K562 (cell line): ENCODE data around the gene XPA. TPM values are rescaled to one million over a fixed set of nuclear protein-coding genes. Genes with fewer than 3 reads are reported as not detected.

Experiments
- ATAC-seq: fragments of 200-7000 bp; cut with Tn5 transposase; 3 replicates; pipeline ENCODE4 v1.9.1; 2020; ENCODE audit warnings: moderate library complexity
- BruUV-seq: library from RNA; stranded (reverse); fragments of 400-500 nt; replicated peaks from 2 replicates; lab custom pipeline; 2021; lab: Mats Ljungman, UMichigan
- CTCF ChIA-PET: fragments of 300-600 bp; formaldehyde crosslinking; extraction: SDS; loops from one replicate; lab custom pipeline; 2021; ENCODE audit warnings: low intra/inter-chr PET ratio; lab: Yijun Ruan, JAX
- POLR2A ChIA-PET: fragments of 300-600, 350-650 bp; sonication (Branson Sonifier 250); formaldehyde crosslinking; extraction: SDS; loops from one replicate; lab custom pipeline; 2021; ENCODE audit warnings: antibody characterized with exemption, inconsistent platforms; lab: Yijun Ruan, JAX
- DNase-seq, 4 experiments: peaks; one replicate each; pipeline versions ENCODE4 v3.0.0 to v3.0.0-alpha.2; 2011 to 2018; ENCODE audit warnings: low spot score in 3 of 4, mixed read lengths in 3 of 4; ENCODE audit errors: extremely low read depth in 1 of 4
- FAIRE-seq: peaks from 2 replicates; lab custom pipeline; 2011; peaks lifted over from hg19 to GRCh38; lab: Jason Lieb, UNC
- H2AFZ ChIP-seq: 2 replicates; pipeline ENCODE4 v1.6.0; 2011; ENCODE audit warnings: low read depth, low read length, control low read depth, inconsistent platforms
- H3K27ac ChIP-seq: fragments of 200-600 bp; 3 replicates; pipeline ENCODE4 v1.8.0; 2011; ENCODE audit warnings: low read depth, mild to moderate bottlenecking, control low read depth, inconsistent platforms, low read length, moderate library complexity, mixed read lengths; ENCODE audit errors: extremely low read depth
- H3K27me3 ChIP-seq, 2 experiments: fragments of 300-600 bp in 1 of 2; 2 replicates in 1 of 2; 3 replicates in 1 of 2; pipeline versions ENCODE4 v1.6.0 to v1.8.0; 2011; ENCODE audit warnings: inconsistent platforms in 2 of 2, low read length in 2 of 2, mild to moderate bottlenecking in 1 of 2, mixed read lengths in 1 of 2, moderate library complexity in 1 of 2; ENCODE audit not compliant: control insufficient read depth in 2 of 2, insufficient read depth in 2 of 2
- H3K36me3 ChIP-seq: fragments of 300-600 bp; 3 replicates; pipeline ENCODE4 v1.8.0; 2011; ENCODE audit warnings: mild to moderate bottlenecking, low read length, inconsistent platforms; ENCODE audit not compliant: control insufficient read depth, insufficient read depth
- H3K4me1 ChIP-seq, 2 experiments: fragments of 200-600 bp in 1 of 2; replicated peaks in 1 of 2; 2 replicates in 1 of 2; 3 replicates in 1 of 2; pipeline versions ENCODE4 v1.5.1 to v1.8.0; 2011; ENCODE audit warnings: inconsistent platforms in 2 of 2, low read length in 2 of 2, mild to moderate bottlenecking in 1 of 2, mixed read lengths in 1 of 2, moderate library complexity in 1 of 2; ENCODE audit not compliant: control insufficient read depth in 2 of 2, insufficient read depth in 2 of 2
- H3K4me2 ChIP-seq: 2 replicates; pipeline ENCODE4 v1.6.1; 2011; ENCODE audit warnings: low read length, control low read depth, inconsistent platforms, mixed read lengths; ENCODE audit not compliant: insufficient read depth
- H3K4me3 ChIP-seq: fragments of 200-600 bp; sonication (generic), shearing (Covaris generic); 2 replicates; pipeline ENCODE4 v1.5.1; 2016; ENCODE audit warnings: control low read depth, inconsistent platforms
- H3K79me2 ChIP-seq: fragments of 200-600 bp; 3 replicates; pipeline ENCODE4 v1.8.0; 2011; ENCODE audit warnings: low read length, inconsistent platforms; ENCODE audit not compliant: control insufficient read depth, insufficient read depth
- H3K9ac ChIP-seq, 2 experiments: 2 replicates each; pipeline versions ENCODE4 v1.6.0 to v1.6.1; 2011; ENCODE audit warnings: low read depth in 2 of 2, low read length in 2 of 2, control low read depth in 1 of 2, inconsistent platforms in 1 of 2, mild to moderate bottlenecking in 1 of 2, mixed read lengths in 1 of 2; ENCODE audit not compliant: insufficient read depth in 1 of 2
- H3K9me1 ChIP-seq: one replicate; pipeline ENCODE4 v1.6.0; 2011; ENCODE audit warnings: inconsistent platforms, mild to moderate bottlenecking, low read length, moderate library complexity; ENCODE audit not compliant: control insufficient read depth, insufficient read depth
- H3K9me3 ChIP-seq: replicated peaks from 2 replicates; pipeline ENCODE4 v1.5.1; 2011; ENCODE audit warnings: low read depth, low read length, inconsistent platforms; ENCODE audit not compliant: control insufficient read depth, insufficient read depth
- H4K20me1 ChIP-seq: replicated peaks from 2 replicates; pipeline ENCODE4 v1.6.1; 2011; ENCODE audit warnings: low read length, inconsistent platforms, mixed read lengths; ENCODE audit not compliant: control insufficient read depth, insufficient read depth
- AFF1 ChIP-seq, 2 experiments: fragments of 450-650 bp; IDR thresholded peaks; 2 replicates each; pipeline ENCODE4 v1.6.1; 2018; ENCODE audit warnings: mild to moderate bottlenecking in 2 of 2, low read depth in 1 of 2; ENCODE audit not compliant: partially characterized antibody in 2 of 2
- ATF2 ChIP-seq: sonication (generic); formaldehyde crosslinking; IDR thresholded peaks from 2 replicates; pipeline ENCODE4 v1.8.1; 2022; ENCODE audit warnings: missing genetic modification reagents
- BDP1 ChIP-seq: IDR thresholded peaks from 3 replicates; pipeline ENCODE4 v1.6.1; 2011; ENCODE audit not compliant: insufficient read length, insufficient read depth
- HCFC1 ChIP-seq: IDR thresholded peaks from 2 replicates; pipeline ENCODE4 v1.6.1; 2012; ENCODE audit warnings: low read depth, low read length, improper control_type of control experiment
- NELFE ChIP-seq: IDR thresholded peaks from 2 replicates; pipeline ENCODE4 v1.6.1; 2011; ENCODE audit warnings: mild to moderate bottlenecking; ENCODE audit not compliant: insufficient read depth, insufficient read length
- PRPF4 ChIP-seq: fragments of 200-400 bp; formaldehyde crosslinking; IDR thresholded peaks from one replicate; pipeline ENCODE4 v1.6.1; 2017; ENCODE audit warnings: low read length, low read depth, mild to moderate bottlenecking; ENCODE audit not compliant: insufficient read depth, poor library complexity, severe bottlenecking
- SIN3A ChIP-seq, 2 experiments: fragments of 150-350 bp in 1 of 2; IDR thresholded peaks; 2 replicates each; pipeline ENCODE4 v1.6.1; 2011 to 2016; ENCODE audit warnings: borderline replicate concordance in 2 of 2, low read depth in 2 of 2, low read length in 2 of 2, mild to moderate bottlenecking in 2 of 2, moderate library complexity in 2 of 2; ENCODE audit not compliant: control insufficient read depth in 1 of 2
- SMAD2 ChIP-seq: fragments of 150-350 bp; IDR thresholded peaks from 2 replicates; pipeline ENCODE4 v1.6.1; 2014; ENCODE audit warnings: low read depth, mild to moderate bottlenecking, low read length
- SP1 ChIP-seq: sonication (generic); formaldehyde crosslinking; IDR thresholded peaks from 2 replicates; pipeline ENCODE4 v1.8.1; 2022; ENCODE audit warnings: mild to moderate bottlenecking, missing genetic modification reagents
- ZNF316 ChIP-seq: fragments of 450-650 bp; IDR thresholded peaks from 2 replicates; pipeline ENCODE4 v1.6.1; 2016
- ZNF41 ChIP-seq: fragments of 250-450 bp; sonication (Bioruptor Pico); conservative IDR thresholded peaks from 2 replicates; pipeline ENCODE4 v1.4.0; 2020; ENCODE audit warnings: mild to moderate bottlenecking
- ZNF551 ChIP-seq: fragments of 250-450 bp; sonication (Bioruptor Pico); IDR thresholded peaks from 2 replicates; pipeline ENCODE4 v1.5.0; 2021; ENCODE audit warnings: mild to moderate bottlenecking, moderate library complexity
- WGBS: fragments of 100-300 bp; shearing (Covaris generic); methylation state at CpG from one replicate; pipeline ENCODE4 v1.1.6; 2016; ENCODE audit warnings: low coverage, mixed read lengths; ENCODE audit not compliant: insufficient coverage; ENCODE audit errors: missing lambda C conversion rate; 5-methylcytosine and 5-hydroxymethylcytosine counted together
- in situ Hi-C: fragments of 300-500 bp; cut with MboI; formaldehyde crosslinking; loops from 4 replicates; pipeline ENCODE4 v1.15.0; 2018; ENCODE audit warnings: inconsistent platforms, mixed read lengths
- intact Hi-C: fragments of 100-400 bp; cut with micrococcal nuclease; formaldehyde crosslinking; loops from 2 replicates; pipeline ENCODE4 v1.14.2; 2022
- polyA plus RNA-seq, 8 experiments: library from polyadenylated mRNA; depleted of rRNA in 4 of 8; stranded (reverse) in 5 of 8; unstranded in 3 of 8; fragments of >200 nt; fragmentation: Nextera tagmentation in 2 of 8; fragmentation: Illumina TruSeq in 1 of 8; extraction: Ambion mirVana in 2 of 8; extraction: Trizol in 1 of 8; gene quantifications; 2 replicates each; pipeline versions ENCODE4 v1.2.1 to v1.2.3, GENCODE V29; 2011 to 2014; ENCODE audit warnings: inconsistent platforms in 1 of 8, missing spikeins in 1 of 8
- total RNA-seq, 7 experiments: library from RNA; depleted of rRNA in 6 of 7; stranded (reverse); fragments of >200 nt in 6 of 7; fragmentation: Illumina TruSeq in 2 of 7; extraction: Trizol in 2 of 7; gene quantifications; 2 replicates each; pipeline versions ENCODE4 v1.2.1 to v1.2.3, GENCODE V29; 2011 to 2021; ENCODE audit warnings: low replicate concordance in 1 of 7
- TF ChIP-seq, protein P1 (sequence below): fragments of 150-350 bp; conservative IDR thresholded peaks from 2 replicates; pipeline ENCODE4 v1.6.1; 2014; ENCODE audit warnings: low read length

The XPA gene
- total and polyA plus RNA-seq, 9 of the 15 experiments (the other 6 are each of a cell fraction or from before 2014, with no cell fraction given) = 5.1 to 18.2 (median 14.1) TPM

GRCh38 chr9:97632248-97632984 is 64.7 kb downstream of the XPA start:
- no peaks in the 10 kb centered on the region for H3K9me3 ChIP-seq
- H3K4me1 ChIP-seq = peaks cover 4 to 24% of the 10 kb centered on the region in 2 experiments; a peak in 3 of 5 replicates
- H3K79me2 ChIP-seq = peaks cover 89% of the 10 kb centered on the region
- CTCF ChIA-PET = no interaction called here
- peaks cover 8% of the 10 kb centered on the region; the same call in 1 of the 2 replicates for H4K20me1 ChIP-seq
- under 1% methylated on average over 26 of the region's 27 CpGs for WGBS
- H3K36me3 ChIP-seq = peaks cover 21% of the 10 kb centered on the region; the same call in 2 of the 3 replicates
- FAIRE-seq = no peak
- H3K27ac ChIP-seq = peak overlapping the region; percentile 98
- peak overlapping the region; percentile 95 to 99 for H3K9ac ChIP-seq
- H3K4me3 ChIP-seq = peak overlapping the region; percentile 76
- no peak for DNase-seq
- peak overlapping the region; percentile 91 for H3K4me2 ChIP-seq
- in situ Hi-C loops = no loop called here
- POLR2A ChIA-PET = interaction anchor here (0.6 to 2.7 kb wide), 19 partner anchors 8 to 627 kb away, joined by 3 to 18 read pairs (median 4); no protein-coding TSS in a partner anchor
- H3K9me1 ChIP-seq = no peaks in the 10 kb centered on the region
- intact Hi-C loops = no loop called here
- H2AFZ ChIP-seq = peak overlapping the region; percentile 97
- BruUV-seq = TSS peak; percentile 86
- ATAC-seq = peak; percentile 21
- H3K27me3 ChIP-seq = no peaks in the 10 kb centered on the region
- no peak for TF ChIP-seq AFF1 (IDR thresholded peaks at IDR 0.05; ENCODE audit: low read depth in 1 of 2, partially characterized antibody in 2 of 2)
- no peak for TF ChIP-seq SMAD2
- no peak for TF ChIP-seq ZNF551 (CRISPR knock-in tag)
- no peak for TF ChIP-seq SP1 (CRISPR knock-in tag)
- TF ChIP-seq, protein P1, sequence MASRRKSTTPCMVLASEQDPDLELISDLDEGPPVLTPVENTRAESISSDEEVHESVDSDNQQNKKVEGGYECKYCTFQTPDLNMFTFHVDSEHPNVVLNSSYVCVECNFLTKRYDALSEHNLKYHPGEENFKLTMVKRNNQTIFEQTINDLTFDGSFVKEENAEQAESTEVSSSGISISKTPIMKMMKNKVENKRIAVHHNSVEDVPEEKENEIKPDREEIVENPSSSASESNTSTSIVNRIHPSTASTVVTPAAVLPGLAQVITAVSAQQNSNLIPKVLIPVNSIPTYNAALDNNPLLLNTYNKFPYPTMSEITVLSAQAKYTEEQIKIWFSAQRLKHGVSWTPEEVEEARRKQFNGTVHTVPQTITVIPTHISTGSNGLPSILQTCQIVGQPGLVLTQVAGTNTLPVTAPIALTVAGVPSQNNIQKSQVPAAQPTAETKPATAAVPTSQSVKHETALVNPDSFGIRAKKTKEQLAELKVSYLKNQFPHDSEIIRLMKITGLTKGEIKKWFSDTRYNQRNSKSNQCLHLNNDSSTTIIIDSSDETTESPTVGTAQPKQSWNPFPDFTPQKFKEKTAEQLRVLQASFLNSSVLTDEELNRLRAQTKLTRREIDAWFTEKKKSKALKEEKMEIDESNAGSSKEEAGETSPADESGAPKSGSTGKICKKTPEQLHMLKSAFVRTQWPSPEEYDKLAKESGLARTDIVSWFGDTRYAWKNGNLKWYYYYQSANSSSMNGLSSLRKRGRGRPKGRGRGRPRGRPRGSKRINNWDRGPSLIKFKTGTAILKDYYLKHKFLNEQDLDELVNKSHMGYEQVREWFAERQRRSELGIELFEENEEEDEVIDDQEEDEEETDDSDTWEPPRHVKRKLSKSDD = no peak
- no peak for TF ChIP-seq PRPF4
- TF ChIP-seq NELFE = no peak
- TF ChIP-seq ATF2 (CRISPR knock-in tag) = peak; percentile 45; the same call in 1 of the 2 replicates
- TF ChIP-seq ZNF316 = 0 out of 2 replicates have a peak, but pooled peaks have one; percentile 5
- no peak for TF ChIP-seq BDP1
- TF ChIP-seq HCFC1 = no peak
- TF ChIP-seq SIN3A (IDR thresholded peaks at IDR 0.05; ENCODE audit: borderline replicate concordance in 2 of 2, control insufficient read depth in 1 of 2, low read depth in 2 of 2, low read length in 2 of 2) = peak in 1 of 2 experiments; percentile 54; a peak in 2 of 4 replicates
- no peak for TF ChIP-seq ZNF41 (CRISPR knock-in tag)
